H1 (cell line): ENCODE results near the gene DDOST. TPM values are rescaled to one million over a fixed set of nuclear protein-coding genes. Genes with fewer than 3 reads are reported as not detected.

Source experiments
- CTCF ChIA-PET: fragments of 300-600 bp; sonication (Branson Sonifier 250); formaldehyde crosslinking; loops from one replicate; lab custom pipeline; 2021; ENCODE audit not compliant: partially characterized antibody; lab: Charles Lee
- POLR2A ChIA-PET: fragments of 300-600 bp; sonication (Branson Sonifier 250); formaldehyde crosslinking; loops from one replicate; lab custom pipeline; 2021; ENCODE audit warnings: inconsistent platforms; ENCODE audit not compliant: partially characterized antibody; lab: Charles Lee
- DNase-seq, 2 experiments: peaks; one replicate each; pipeline versions ENCODE4 v3.0.0 to v3.0.0-alpha.2; 2010 to 2022; ENCODE audit warnings: low spot score in 2 of 2, low read depth in 1 of 2, mixed read lengths in 1 of 2
- FAIRE-seq: peaks from 2 replicates; lab custom pipeline; 2011; peaks lifted over from hg19 to GRCh38; lab: Jason Lieb, UNC
- H2AFZ ChIP-seq: 2 replicates; pipeline ENCODE4 v1.8.1; 2012; ENCODE audit warnings: low read length, inconsistent platforms
- H2AK5ac ChIP-seq: 2 replicates; pipeline ENCODE4 v1.6.1; 2013; ENCODE audit warnings: low read depth, low read length
- H2BK120ac ChIP-seq: replicated peaks from 2 replicates; pipeline ENCODE3; 2013; ENCODE audit warnings: low read depth, low read length, inconsistent platforms
- H2BK12ac ChIP-seq: 2 replicates; pipeline ENCODE4 v1.6.1; 2013; ENCODE audit warnings: low read depth, low read length
- H2BK15ac ChIP-seq: 2 replicates; pipeline ENCODE4 v1.6.1; 2013; ENCODE audit warnings: low read length
- H2BK20ac ChIP-seq: 2 replicates; pipeline ENCODE4 v1.6.1; 2013; ENCODE audit warnings: low read length
- H2BK5ac ChIP-seq: 2 replicates; pipeline ENCODE4 v1.6.1; 2013; ENCODE audit warnings: low read depth, low read length
- H3K14ac ChIP-seq: 2 replicates; pipeline ENCODE4 v1.6.1; 2013; ENCODE audit warnings: inconsistent platforms; ENCODE audit not compliant: insufficient read length
- H3K18ac ChIP-seq: 2 replicates; pipeline ENCODE4 v1.6.1; 2013; ENCODE audit warnings: low read length; ENCODE audit errors: extremely low read depth
- H3K23ac ChIP-seq: 2 replicates; pipeline ENCODE4 v1.6.1; 2013; ENCODE audit warnings: inconsistent platforms; ENCODE audit not compliant: insufficient read length
- H3K23me2 ChIP-seq: 2 replicates; pipeline ENCODE4 v1.6.1; 2013; ENCODE audit warnings: low read depth, low read length
- H3K27ac ChIP-seq: 2 replicates; pipeline ENCODE4 v1.6.1; 2011; ENCODE audit warnings: low read depth, low read length, inconsistent platforms
- H3K27me3 ChIP-seq, 4 experiments: replicated peaks in 1 of 4; 1 replicate in 1 of 4; 2 replicates in 3 of 4; pipeline versions ENCODE4 v1.6.1 to v1.8.1; 2011 to 2013; ENCODE audit warnings: low read length in 3 of 4, mild to moderate bottlenecking in 3 of 4, inconsistent platforms in 2 of 4, mixed read lengths in 2 of 4, moderate library complexity in 1 of 4; ENCODE audit not compliant: control insufficient read depth in 3 of 4, insufficient read depth in 3 of 4; ENCODE audit errors: extremely low read depth in 1 of 4
- H3K36me3 ChIP-seq, 4 experiments: 2 replicates each; pipeline versions ENCODE4 v1.6.1 to v1.8.1; 2011 to 2013; ENCODE audit warnings: mild to moderate bottlenecking in 4 of 4, low read length in 3 of 4, moderate library complexity in 2 of 4, control low read depth in 1 of 4, inconsistent platforms in 1 of 4; ENCODE audit not compliant: insufficient read depth in 4 of 4, control insufficient read depth in 2 of 4
- H3K4ac ChIP-seq: replicated peaks from 2 replicates; pipeline ENCODE3; 2013; ENCODE audit warnings: low read length, low read depth, mixed read lengths, inconsistent platforms; ENCODE audit not compliant: insufficient read length
- H3K4me1 ChIP-seq, 4 experiments: replicated peaks in 1 of 4; 1 replicate in 1 of 4; 2 replicates in 3 of 4; pipeline versions ENCODE4 v1.6.1 to v1.8.1; 2011 to 2013; ENCODE audit warnings: low read length in 3 of 4, inconsistent platforms in 2 of 4, mixed read lengths in 1 of 4; ENCODE audit not compliant: insufficient read depth in 4 of 4, control insufficient read depth in 3 of 4
- H3K4me2 ChIP-seq, 2 experiments: 2 replicates each; pipeline versions ENCODE4 v1.6.1 to v1.8.1; 2011 to 2013; ENCODE audit warnings: low read depth in 2 of 2, low read length in 2 of 2, control low read depth in 1 of 2, inconsistent platforms in 1 of 2, mild to moderate bottlenecking in 1 of 2; ENCODE audit not compliant: insufficient read depth in 1 of 2
- H3K4me3 ChIP-seq, 4 experiments: fragments of 200-600, 300-600 bp in 1 of 4; sonication (generic), shearing (Covaris generic), sonication (Bioruptor Twin) in 1 of 4; 2 replicates each; pipeline versions ENCODE4 v1.5.1 to v1.8.1; 2011 to 2016; ENCODE audit warnings: low read length in 4 of 4, low read depth in 3 of 4, control low read depth in 2 of 4, inconsistent platforms in 2 of 4, mild to moderate bottlenecking in 2 of 4, mixed read lengths in 1 of 4, moderate library complexity in 1 of 4; ENCODE audit not compliant: insufficient read depth in 2 of 4; ENCODE audit errors: extremely low read depth in 1 of 4
- H3K56ac ChIP-seq: replicated peaks from 2 replicates; pipeline ENCODE3; 2013; ENCODE audit warnings: low read depth, mild to moderate bottlenecking, mixed read lengths, low read length, inconsistent platforms; ENCODE audit not compliant: insufficient read length
- H3K79me1 ChIP-seq: 2 replicates; pipeline ENCODE4 v1.6.1; 2013; ENCODE audit warnings: low read depth, low read length, control low read depth
- H3K79me2 ChIP-seq, 2 experiments: 2 replicates each; pipeline versions ENCODE4 v1.6.1 to v1.8.1; 2012 to 2013; ENCODE audit warnings: low read length in 2 of 2, mild to moderate bottlenecking in 2 of 2, inconsistent platforms in 1 of 2; ENCODE audit not compliant: insufficient read depth in 2 of 2, control insufficient read depth in 1 of 2
- H3K9ac ChIP-seq, 4 experiments: replicated peaks in 1 of 4; 1 replicate in 1 of 4; 2 replicates in 3 of 4; pipeline versions ENCODE4 v1.6.1 to v1.8.1; 2011 to 2013; ENCODE audit warnings: low read depth in 3 of 4, low read length in 3 of 4, control low read depth in 2 of 4, mild to moderate bottlenecking in 2 of 4, moderate library complexity in 2 of 4, inconsistent platforms in 1 of 4; ENCODE audit errors: extremely low read depth in 1 of 4
- H3K9me3 ChIP-seq, 2 experiments: 2 replicates each; pipeline versions ENCODE4 v1.6.1 to v1.8.1; 2012 to 2013; ENCODE audit warnings: mild to moderate bottlenecking in 2 of 2, moderate library complexity in 2 of 2, control low read depth in 1 of 2, inconsistent platforms in 1 of 2, low read depth in 1 of 2, low read length in 1 of 2, mixed read lengths in 1 of 2; ENCODE audit not compliant: insufficient read depth in 2 of 2
- H4K20me1 ChIP-seq, 2 experiments: replicated peaks in 1 of 2; 2 replicates each; pipeline versions ENCODE3 to v1.8.1; 2011 to 2013; ENCODE audit warnings: inconsistent platforms in 2 of 2, low read length in 2 of 2, mild to moderate bottlenecking in 1 of 2; ENCODE audit not compliant: insufficient read depth in 2 of 2, control insufficient read depth in 1 of 2
- H4K5ac ChIP-seq: 2 replicates; pipeline ENCODE4 v1.6.1; 2013; ENCODE audit warnings: low read length, low read depth, mixed read lengths, inconsistent platforms; ENCODE audit not compliant: insufficient read length
- H4K8ac ChIP-seq: 2 replicates; pipeline ENCODE4 v1.8.0; 2013; ENCODE audit warnings: mild to moderate bottlenecking, moderate library complexity, low read length, inconsistent platforms; ENCODE audit not compliant: insufficient read depth; ENCODE audit errors: extremely low read depth
- H4K91ac ChIP-seq: replicated peaks from 2 replicates; pipeline ENCODE3; 2013; ENCODE audit warnings: low read length, mixed read lengths, inconsistent platforms; ENCODE audit not compliant: insufficient read length
- SIRT6 ChIP-seq: IDR thresholded peaks from one replicate; pipeline ENCODE4 v1.7.1; 2012; ENCODE audit warnings: low read length, inconsistent platforms
- SP4 ChIP-seq: IDR thresholded peaks from 2 replicates; pipeline ENCODE4 v1.6.1; 2012; ENCODE audit warnings: low read length, inconsistent platforms
- YY1 ChIP-seq: IDR thresholded peaks from 2 replicates; pipeline ENCODE4 v1.6.1; 2011; ENCODE audit warnings: low read depth, mild to moderate bottlenecking, low read length
- WGBS, 2 experiments: shearing (Covaris generic) in 1 of 2; methylation state at CpG; one replicate each; pipeline versions ENCODE4 v1.1.6 to v1.1.7; 2013 to 2015; ENCODE audit warnings: low lambda C conversion rate in 2 of 2, mixed read lengths in 2 of 2, inconsistent platforms in 1 of 2, low coverage in 1 of 2, missing lambda C conversion rate in 1 of 2; ENCODE audit not compliant: insufficient replicate concordance in 2 of 2, insufficient coverage in 1 of 2, insufficient read length in 1 of 2; ENCODE audit errors: extremely low coverage in 1 of 2, missing lambda C conversion rate in 1 of 2; 5-methylcytosine and 5-hydroxymethylcytosine counted together
- polyA plus RNA-seq, 7 experiments: library from polyadenylated mRNA; depleted of rRNA in 3 of 7; stranded (reverse) in 5 of 7; unstranded in 2 of 7; fragments of >200 nt in 5 of 7; fragments of 200-250 nt in 2 of 7; gene quantifications; 1 replicate in 5 of 7; 2 replicates in 1 of 7; 4 replicates in 1 of 7; pipeline versions ENCODE4 v1.2.1 to v1.2.3, GENCODE V29; 2011 to 2013; ENCODE audit warnings: missing spikeins in 2 of 7, mixed read lengths in 2 of 7
- total RNA-seq: library from RNA; stranded (reverse); fragmentation: NEBNext Ultra II Directional; extraction: Animal tissue kit (Norgen Biotek cat#: 25700); gene quantifications from 2 replicates; pipeline ENCODE4 v1.2.1, GENCODE V29; 2021
- TF ChIP-seq, protein P1 (sequence below): IDR thresholded peaks from 2 replicates; pipeline ENCODE4 v1.6.1; 2011; ENCODE audit warnings: low read length, improper control_type of control experiment

The DDOST gene
- total and polyA plus RNA-seq, 2 of the 8 experiments (the other 6 are each of a cell fraction or from before 2014, with no cell fraction given): 253 to 336 TPM

DNA sequence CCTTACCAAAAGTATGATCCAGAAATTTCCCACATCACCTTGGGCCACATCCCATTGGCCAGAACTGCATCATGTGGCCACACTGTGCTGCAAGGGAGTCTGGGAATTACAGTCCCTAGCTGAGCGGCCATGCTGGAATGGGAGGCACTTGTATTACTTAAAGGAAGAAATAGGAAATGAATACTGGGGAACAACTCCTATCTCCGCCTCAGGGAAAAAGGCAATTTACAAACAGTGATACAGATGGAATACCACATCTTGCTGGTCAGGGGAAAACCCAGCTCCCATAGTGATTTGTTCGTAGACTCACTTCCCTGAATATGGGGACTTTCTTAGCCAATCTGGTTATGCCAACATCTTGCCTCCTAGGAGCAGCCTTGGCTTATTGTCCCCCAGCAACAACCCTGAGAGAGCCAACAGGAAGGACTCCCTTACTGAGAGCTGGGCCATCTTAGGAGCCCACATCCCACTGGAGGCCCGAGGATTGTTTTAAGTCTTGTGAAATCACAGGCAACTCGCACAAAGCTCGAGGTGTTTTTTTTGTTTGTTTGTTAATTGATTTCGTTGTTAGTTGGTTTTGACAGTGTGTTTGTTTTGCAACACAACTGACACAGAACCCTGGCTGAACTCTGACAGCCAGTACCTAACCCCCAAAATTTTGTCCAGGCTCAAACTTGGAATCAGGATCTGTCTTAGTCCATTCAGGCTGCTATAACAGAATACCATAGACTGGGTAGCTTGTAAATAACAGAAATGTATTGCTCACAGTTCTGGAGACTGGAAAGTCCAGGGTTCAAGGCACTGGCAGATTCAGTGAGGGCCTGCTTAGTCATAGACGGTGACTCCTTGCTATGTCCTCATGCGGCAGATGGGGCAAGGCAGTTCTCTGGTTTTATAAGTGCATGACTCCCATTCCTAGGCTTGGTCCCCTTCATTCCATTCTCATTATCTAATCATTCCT is 57.4 kb downstream of the DDOST start:
- Histone ChIP-seq H2AK5ac (no peak overlapping the region), H3K36me3 (no peaks in the 10 kb centered on the region), H3K27me3 (no peaks in the 10 kb centered on the region), H4K8ac (peak overlapping the region; percentile 28; the same call in 1 of the 2 replicates), H2BK20ac (no peak overlapping the region), H4K91ac (no peak overlapping the region), H3K23me2 (no peaks in the 10 kb centered on the region; the same call in 1 of the 2 replicates), H3K27ac (no peak overlapping the region), H3K23ac (no peak overlapping the region), H3K4me2 (no peak overlapping the region), H3K56ac (no peak overlapping the region), H3K18ac (no peak overlapping the region), H2AFZ (no peak overlapping the region), H2BK5ac (no peak overlapping the region), H3K9ac (no peak overlapping the region), H2BK120ac (no peak overlapping the region), H3K4me1 (no peaks in the 10 kb centered on the region), H3K79me1 (no peaks in the 10 kb centered on the region), H3K9me3 (no peaks in the 10 kb centered on the region), H2BK15ac (0 out of 2 replicates have a peak overlapping the region, but pooled peaks have one; percentile 12), H4K20me1 (no peaks in the 10 kb centered on the region), H3K14ac (no peak overlapping the region), H3K4ac (no peak overlapping the region), H3K4me3 (no peak overlapping the region), H3K79me2 (no peaks in the 10 kb centered on the region), H2BK12ac (no peak overlapping the region), H4K5ac (no peak overlapping the region)
- POLR2A ChIA-PET: no interaction called here
- CTCF ChIA-PET: interaction anchor here (0.6 to 1.0 kb wide), 2 partner anchors 11 to 28 kb away, joined by 3 read pairs; no protein-coding TSS in a partner anchor
- DNase-seq: no peak
- TF ChIP-seq, protein P1, sequence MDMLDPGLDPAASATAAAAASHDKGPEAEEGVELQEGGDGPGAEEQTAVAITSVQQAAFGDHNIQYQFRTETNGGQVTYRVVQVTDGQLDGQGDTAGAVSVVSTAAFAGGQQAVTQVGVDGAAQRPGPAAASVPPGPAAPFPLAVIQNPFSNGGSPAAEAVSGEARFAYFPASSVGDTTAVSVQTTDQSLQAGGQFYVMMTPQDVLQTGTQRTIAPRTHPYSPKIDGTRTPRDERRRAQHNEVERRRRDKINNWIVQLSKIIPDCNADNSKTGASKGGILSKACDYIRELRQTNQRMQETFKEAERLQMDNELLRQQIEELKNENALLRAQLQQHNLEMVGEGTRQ: peak; percentile 42
- TF ChIP-seq SIRT6 (no peak), SP4 (no peak), YY1 (0 out of 2 replicates have a peak, but pooled peaks have one; percentile 30)
- FAIRE-seq: no peak
- 92% methylated on average over 9 of the region's 9 CpGs; no CpG with 5 or more reads in 1 of the 2 experiments for WGBS, 2 experiments
